DMS53 treated with DMSO at 0.1 percent for 48 hours (cell line): ENCODE measurements around the gene MAST4.
A peak's percentile ranks its signal among the peaks of the same experiment; 100 is the strongest.

Experiments
- DNase-seq: peaks from one replicate; lab custom pipeline; 2025; ENCODE audit not compliant: unreplicated experiment; lab: John Stamatoyannopoulos, UW

MAST4 gene

GRCh38 chr5:67195406-67196275 is 599.4 kb downstream of the MAST4 start:
- DNase-seq = no peak

- no peak for DNase-seq
These were observed 600.4 kb downstream of the MAST4 start, which contains the start of gene CD180 for GRCh38 chr5:67196537-67197059. TSS of gene CD180 (minus strand) at chr5:67196799. CDS start at chr5:67196641, 158 bp downstream.

- DNase-seq = no peak
These were observed 601.3 kb downstream of the MAST4 start for GRCh38 chr5:67197536-67197935.

GRCh38 chr5:67198917-67199316 is 602.7 kb downstream of the MAST4 start:
- DNase-seq = no peak

- DNase-seq = no peak
These were observed 603.7 kb downstream of the MAST4 start for GRCh38 chr5:67199859-67200258.

GRCh38 chr5:67200809-67201562 is 604.8 kb downstream of the MAST4 start:
- DNase-seq = no peak

GRCh38 chr5:67201897-67202549 is 605.8 kb downstream of the MAST4 start:
- no peak for DNase-seq

- no peak for DNase-seq
These were observed 606.6 kb downstream of the MAST4 start for GRCh38 chr5:67202828-67203227.

GRCh38 chr5:67203701-67204074 is 607.5 kb downstream of the MAST4 start:
- no peak for DNase-seq

GRCh38 chr5:67204821-67205220 is 608.6 kb downstream of the MAST4 start:
- DNase-seq = no peak

- no peak for DNase-seq
These were observed 609.8 kb downstream of the MAST4 start for GRCh38 chr5:67205981-67206380.

- DNase-seq = no peak
These were observed 610.3 kb downstream of the MAST4 start for GRCh38 chr5:67206461-67206860.

- no peak for DNase-seq
These were observed 610.7 kb downstream of the MAST4 start for GRCh38 chr5:67206929-67207328.

GRCh38 chr5:67208403-67208802 is 612.2 kb downstream of the MAST4 start:
- DNase-seq = no peak

- DNase-seq = peak; percentile 78
These were observed 613.1 kb downstream of the MAST4 start for GRCh38 chr5:67209141-67209771.

GRCh38 chr5:67211926-67212325 is 615.7 kb downstream of the MAST4 start:
- DNase-seq = no peak

GRCh38 chr5:67214036-67214435 is 617.8 kb downstream of the MAST4 start:
- DNase-seq = no peak

GRCh38 chr5:67214707-67215447 is 618.7 kb downstream of the MAST4 start:
- peak; percentile 21 for DNase-seq

GRCh38 chr5:67215519-67216471 is 619.6 kb downstream of the MAST4 start:
- peak; percentile 67 for DNase-seq
